ENCODE results near the gene PFKFB4. TPM values are rescaled to one million over a fixed set of nuclear protein-coding genes. Genes with fewer than 3 reads are reported as not detected.

Gene PFKFB4
- total RNA-seq, 1 donor: 12.3 TPM

DNA sequence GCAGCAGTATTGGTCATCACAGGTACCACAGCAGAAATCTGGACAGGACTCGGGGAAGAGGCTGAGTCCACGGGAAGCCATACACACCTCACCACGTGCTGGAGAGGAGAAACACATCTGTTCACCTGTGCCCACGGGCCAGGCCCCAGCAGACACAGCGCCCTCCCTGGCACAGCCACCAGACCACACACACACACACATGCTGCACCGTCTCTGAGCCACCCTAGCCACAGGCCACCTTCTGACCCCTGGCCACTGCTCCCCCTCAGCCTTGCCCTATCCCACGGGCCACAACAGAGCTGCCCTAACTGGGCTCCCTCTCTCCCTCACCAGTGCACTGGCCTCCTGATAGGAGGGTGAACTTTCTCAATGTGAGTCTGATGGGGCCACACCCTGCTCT is 55.4 kb downstream of the PFKFB4 start:
- H3K36me3 ChIP-seq (ENCODE audit: insufficient read depth, low read length): peaks cover 9% of the 10 kb centered on the region
- H3K27ac ChIP-seq (ENCODE audit: low read depth, low read length): no peak overlapping the region
- H4K20me1 ChIP-seq (ENCODE audit: insufficient read depth, low read length): peaks cover 11% of the 10 kb centered on the region
- peaks cover 15% of the 10 kb centered on the region for H3K4me1 ChIP-seq (ENCODE audit: insufficient read depth, low read length)
- no peaks in the 10 kb centered on the region for H3K27me3 ChIP-seq (ENCODE audit: insufficient read depth, low read length)
- no peak overlapping the region for H3K4me3 ChIP-seq (ENCODE audit: insufficient read depth, low read length)
- TF ChIP-seq, protein P1, sequence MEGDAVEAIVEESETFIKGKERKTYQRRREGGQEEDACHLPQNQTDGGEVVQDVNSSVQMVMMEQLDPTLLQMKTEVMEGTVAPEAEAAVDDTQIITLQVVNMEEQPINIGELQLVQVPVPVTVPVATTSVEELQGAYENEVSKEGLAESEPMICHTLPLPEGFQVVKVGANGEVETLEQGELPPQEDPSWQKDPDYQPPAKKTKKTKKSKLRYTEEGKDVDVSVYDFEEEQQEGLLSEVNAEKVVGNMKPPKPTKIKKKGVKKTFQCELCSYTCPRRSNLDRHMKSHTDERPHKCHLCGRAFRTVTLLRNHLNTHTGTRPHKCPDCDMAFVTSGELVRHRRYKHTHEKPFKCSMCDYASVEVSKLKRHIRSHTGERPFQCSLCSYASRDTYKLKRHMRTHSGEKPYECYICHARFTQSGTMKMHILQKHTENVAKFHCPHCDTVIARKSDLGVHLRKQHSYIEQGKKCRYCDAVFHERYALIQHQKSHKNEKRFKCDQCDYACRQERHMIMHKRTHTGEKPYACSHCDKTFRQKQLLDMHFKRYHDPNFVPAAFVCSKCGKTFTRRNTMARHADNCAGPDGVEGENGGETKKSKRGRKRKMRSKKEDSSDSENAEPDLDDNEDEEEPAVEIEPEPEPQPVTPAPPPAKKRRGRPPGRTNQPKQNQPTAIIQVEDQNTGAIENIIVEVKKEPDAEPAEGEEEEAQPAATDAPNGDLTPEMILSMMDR (IDR thresholded peaks at IDR 0.05; ENCODE audit: extremely low read depth, low read depth, low read length): no peak
- peaks cover 23% of the 10 kb centered on the region for H3K79me2 ChIP-seq (ENCODE audit: insufficient read depth, low read length)
- DNase-seq (ENCODE audit: insufficient read length, low spot score, missing footprints): peak; percentile 80
- no peaks in the 10 kb centered on the region for H3K9me3 ChIP-seq (ENCODE audit: low read depth, low read length)
- H2AFZ ChIP-seq (ENCODE audit: low read length): no peak overlapping the region
- no peak overlapping the region for H3K4me2 ChIP-seq (ENCODE audit: insufficient read depth, low read length)

DNA sequence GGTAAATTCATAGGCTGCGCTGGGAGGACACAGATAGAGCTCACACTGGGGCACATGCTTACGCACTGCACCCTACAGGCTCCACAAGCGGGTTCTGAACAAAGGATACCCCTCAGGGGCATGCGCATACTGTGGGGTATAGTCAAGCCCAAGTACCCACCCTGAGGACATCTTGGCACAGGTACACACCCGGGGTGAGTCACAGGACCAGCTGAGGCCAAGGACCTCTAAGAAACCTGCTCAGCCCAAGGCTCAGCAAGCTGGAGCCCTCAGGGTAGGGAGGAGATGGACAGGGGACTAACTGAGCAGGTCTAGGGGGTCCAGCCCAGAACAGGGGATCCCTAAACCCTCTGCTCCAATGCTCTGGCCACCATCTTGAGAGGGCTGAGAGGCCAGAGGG is 55.9 kb downstream of the PFKFB4 start:
- TF ChIP-seq, protein P1 (IDR thresholded peaks at IDR 0.05; ENCODE audit: extremely low read depth, low read depth, low read length): no peak
- Histone ChIP-seq H3K79me2 (ENCODE audit: insufficient read depth, low read length) (peaks cover 23% of the 10 kb centered on the region), H3K4me3 (ENCODE audit: insufficient read depth, low read length) (no peak overlapping the region), H4K20me1 (ENCODE audit: insufficient read depth, low read length) (peaks cover 11% of the 10 kb centered on the region), H3K4me2 (ENCODE audit: insufficient read depth, low read length) (no peak overlapping the region), H3K4me1 (ENCODE audit: insufficient read depth, low read length) (peaks cover 15% of the 10 kb centered on the region), H3K27me3 (ENCODE audit: insufficient read depth, low read length) (no peaks in the 10 kb centered on the region), H3K27ac (ENCODE audit: low read depth, low read length) (no peak overlapping the region), H2AFZ (ENCODE audit: low read length) (no peak overlapping the region), H3K9me3 (ENCODE audit: low read depth, low read length) (no peaks in the 10 kb centered on the region), H3K36me3 (ENCODE audit: insufficient read depth, low read length) (peaks cover 9% of the 10 kb centered on the region)
- no peak for DNase-seq (ENCODE audit: insufficient read length, low spot score, missing footprints)

DNA sequence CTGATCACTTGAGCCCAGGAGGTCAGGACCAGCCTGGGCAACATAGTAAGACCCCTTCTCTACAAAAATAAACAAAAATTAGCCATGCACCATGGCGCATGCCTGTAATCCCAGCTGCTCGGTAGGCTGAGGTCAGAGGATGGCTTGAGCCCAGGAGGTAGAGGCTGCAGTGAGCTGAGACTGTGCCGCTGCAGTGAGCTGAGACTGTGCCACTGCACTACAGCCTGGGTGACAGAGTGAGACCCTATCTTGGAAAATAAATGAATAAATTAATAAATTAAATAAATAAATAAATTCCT is 63.5 kb downstream of the PFKFB4 start:
- H2AFZ ChIP-seq (ENCODE audit: low read length): peak overlapping the region; percentile 54
- H3K36me3 ChIP-seq (ENCODE audit: insufficient read depth, low read length): peaks cover 10% of the 10 kb centered on the region
- H3K4me3 ChIP-seq (ENCODE audit: insufficient read depth, low read length): no peak overlapping the region
- H4K20me1 ChIP-seq (ENCODE audit: insufficient read depth, low read length): no peaks in the 10 kb centered on the region
- no peaks in the 10 kb centered on the region for H3K79me2 ChIP-seq (ENCODE audit: insufficient read depth, low read length)
- H3K4me2 ChIP-seq (ENCODE audit: insufficient read depth, low read length): no peak overlapping the region
- H3K9me3 ChIP-seq (ENCODE audit: low read depth, low read length): no peaks in the 10 kb centered on the region
- TF ChIP-seq, protein P1 (IDR thresholded peaks at IDR 0.05; ENCODE audit: extremely low read depth, low read depth, low read length): no peak
- peaks cover 7% of the 10 kb centered on the region for H3K4me1 ChIP-seq (ENCODE audit: insufficient read depth, low read length)
- DNase-seq (ENCODE audit: insufficient read length, low spot score, missing footprints): no peak
- H3K27me3 ChIP-seq (ENCODE audit: insufficient read depth, low read length): no peaks in the 10 kb centered on the region
- no peak overlapping the region for H3K27ac ChIP-seq (ENCODE audit: low read depth, low read length)

DNA sequence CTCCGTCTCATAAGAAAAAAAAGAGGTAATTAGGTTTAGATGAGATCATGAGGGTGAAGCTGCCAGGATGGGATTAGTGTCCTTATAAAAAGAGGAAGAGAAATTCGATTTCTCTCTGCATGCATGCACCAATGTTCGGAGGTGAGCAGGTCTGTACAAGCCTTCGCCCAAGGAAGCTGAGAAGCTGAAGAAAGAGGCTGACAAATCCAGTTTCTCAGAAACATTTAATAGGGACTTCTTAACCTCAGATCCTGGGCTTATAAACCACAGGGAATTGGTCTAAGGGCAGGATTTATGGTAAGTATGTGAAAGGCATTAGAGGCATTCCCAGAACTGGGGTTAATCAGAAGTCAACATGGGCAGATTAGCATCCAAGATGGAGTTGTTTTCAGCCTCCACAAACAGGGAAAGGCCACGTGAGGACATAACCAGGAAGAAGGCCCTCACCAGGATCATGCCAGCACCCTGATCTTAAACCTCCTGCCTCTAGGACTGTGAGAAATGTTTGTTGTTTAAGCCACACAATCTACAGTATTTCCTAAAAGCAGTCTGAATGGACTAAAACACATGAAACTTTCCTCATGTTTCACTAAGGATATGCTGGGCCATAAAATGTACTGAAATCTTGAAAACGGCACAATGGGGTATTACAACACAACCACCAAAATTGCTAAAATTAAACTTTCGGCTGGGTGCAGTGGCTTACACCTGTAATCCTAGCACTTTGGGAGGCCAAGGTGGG is 64.0 kb downstream of the PFKFB4 start:
- Histone ChIP-seq H3K4me3 (ENCODE audit: insufficient read depth, low read length) (no peak overlapping the region), H4K20me1 (ENCODE audit: insufficient read depth, low read length) (no peaks in the 10 kb centered on the region), H3K4me2 (ENCODE audit: insufficient read depth, low read length) (no peak overlapping the region), H3K9me3 (ENCODE audit: low read depth, low read length) (no peaks in the 10 kb centered on the region), H2AFZ (ENCODE audit: low read length) (peak overlapping the region; percentile 54), H3K79me2 (ENCODE audit: insufficient read depth, low read length) (no peaks in the 10 kb centered on the region), H3K27ac (ENCODE audit: low read depth, low read length) (peak overlapping the region; percentile 17), H3K36me3 (ENCODE audit: insufficient read depth, low read length) (peaks cover 10% of the 10 kb centered on the region), H3K27me3 (ENCODE audit: insufficient read depth, low read length) (no peaks in the 10 kb centered on the region), H3K4me1 (ENCODE audit: insufficient read depth, low read length) (peaks cover 7% of the 10 kb centered on the region)
- DNase-seq (ENCODE audit: insufficient read length, low spot score, missing footprints): no peak
- TF ChIP-seq, protein P1 (IDR thresholded peaks at IDR 0.05; ENCODE audit: extremely low read depth, low read depth, low read length): no peak
